Fibroblast of lung (primary cell): ENCODE results near the gene ELMO1. TPM values are rescaled to one million over a fixed set of nuclear protein-coding genes. Genes with fewer than 3 reads are reported as not detected.

Source experiments
- DNase-seq, 2 donors: peaks; one replicate each; pipeline versions ENCODE4 v3.0.0 to v3.0.0-alpha.2; 2010; ENCODE audit warnings: low read depth in 2 of 2
- H2AFZ ChIP-seq: 2 replicates; pipeline ENCODE4 v1.5.1; 2012; ENCODE audit warnings: low read length, control low read depth, inconsistent platforms
- H3K27ac ChIP-seq: 2 replicates; pipeline ENCODE4 v1.5.1; 2011; ENCODE audit warnings: low read length, control low read depth; ENCODE audit not compliant: insufficient read depth
- H3K27me3 ChIP-seq: 2 replicates; pipeline ENCODE4 v1.5.1; 2011; ENCODE audit warnings: mild to moderate bottlenecking, low read length; ENCODE audit not compliant: control insufficient read depth, insufficient read depth
- H3K36me3 ChIP-seq: 2 replicates; pipeline ENCODE4 v1.5.1; 2011; ENCODE audit warnings: low read length; ENCODE audit not compliant: control insufficient read depth, insufficient read depth
- H3K4me1 ChIP-seq: 2 replicates; pipeline ENCODE4 v1.5.1; 2011; ENCODE audit warnings: low read length; ENCODE audit not compliant: control insufficient read depth, insufficient read depth; ENCODE audit errors: extremely low read depth
- H3K4me2 ChIP-seq: 2 replicates; pipeline ENCODE4 v1.5.1; 2011; ENCODE audit warnings: low read length, control low read depth; ENCODE audit not compliant: insufficient read depth; ENCODE audit errors: extremely low read depth
- H3K4me3 ChIP-seq, 4 experiments: fragments of 200-600 bp in 1 of 4; sonication (generic) in 1 of 4; replicated peaks in 1 of 4; 2 replicates each; pipeline ENCODE4 v1.5.1; 2011 to 2016; ENCODE audit warnings: low read length in 4 of 4, low read depth in 3 of 4, mild to moderate bottlenecking in 3 of 4, control low read depth in 2 of 4, inconsistent platforms in 1 of 4, mixed read lengths in 1 of 4; ENCODE audit not compliant: insufficient read depth in 1 of 4; ENCODE audit errors: control extremely low read depth in 1 of 4
- H3K79me2 ChIP-seq: 2 replicates; pipeline ENCODE4 v1.5.1; 2012; ENCODE audit warnings: mild to moderate bottlenecking, low read length, inconsistent platforms; ENCODE audit not compliant: control insufficient read depth, insufficient read depth
- H3K9ac ChIP-seq: 2 replicates; pipeline ENCODE4 v1.5.1; 2011; ENCODE audit warnings: mild to moderate bottlenecking, low read length, control low read depth; ENCODE audit not compliant: insufficient read depth
- H3K9me3 ChIP-seq: 2 replicates; pipeline ENCODE4 v1.5.1; 2012; ENCODE audit warnings: low read depth, low read length; ENCODE audit not compliant: control insufficient read depth, insufficient read depth
- H4K20me1 ChIP-seq: 2 replicates; pipeline ENCODE4 v1.5.1; 2011; ENCODE audit warnings: low read length; ENCODE audit not compliant: control insufficient read depth, insufficient read depth; ENCODE audit errors: extremely low read depth
- CTCF ChIP-seq, 2 donors: IDR thresholded peaks in 1 of 2; conservative IDR thresholded peaks in 1 of 2; 1 replicate in 1 of 2; 2 replicates in 1 of 2; pipeline ENCODE4 v1.5.1; 2011 to 2012; ENCODE audit warnings: low read length in 2 of 2, control low read depth in 1 of 2, inconsistent platforms in 1 of 2, low read depth in 1 of 2, mild to moderate bottlenecking in 1 of 2
- EZH2 ChIP-seq: IDR thresholded peaks from 2 replicates; pipeline ENCODE4 v1.5.1; 2012; ENCODE audit warnings: low read length, control low read depth, mild to moderate bottlenecking; ENCODE audit errors: missing control alignments
- polyA plus RNA-seq, 2 donors: library from polyadenylated mRNA; depleted of rRNA in 1 of 2; stranded (reverse) in 1 of 2; unstranded in 1 of 2; fragments of >200 nt; gene quantifications; 2 replicates each; pipeline ENCODE4 v1.2.1, GENCODE V29; 2011 to 2012; ENCODE audit warnings: missing spikeins in 1 of 2
- total RNA-seq: library from RNA; depleted of rRNA; stranded (reverse); fragments of >200 nt; gene quantifications from 2 replicates; pipeline ENCODE4 v1.2.1, GENCODE V29; 2014

ELMO1 gene
- total and polyA plus RNA-seq, 2 donors (not counting 1 experiment from before 2014, with no cell fraction given), result 0.50 TPM; not detected in 1

GRCh38 chr7:36984710-36985312 lies 463.9 kb downstream of the ELMO1 start:
- Histone ChIP-seq H3K9ac (no peak overlapping the region), H3K4me2 (no peak overlapping the region), H3K36me3 (no peaks in the 10 kb centered on the region), H3K4me1 (no peaks in the 10 kb centered on the region), H3K27me3 (no peaks in the 10 kb centered on the region), H2AFZ (no peak overlapping the region), H4K20me1 (no peaks in the 10 kb centered on the region), H3K79me2 (no peaks in the 10 kb centered on the region), H3K9me3 (no peaks in the 10 kb centered on the region), H3K4me3 (no peak overlapping the region), H3K27ac (no peak overlapping the region)
- no peak for DNase-seq
- no peak for TF ChIP-seq EZH2
- TF ChIP-seq CTCF (conservative IDR thresholded peaks at IDR 0.05 in 1 of 2, IDR thresholded peaks at IDR 0.05 in 1 of 2; ENCODE audit: low read depth in 1 of 2, low read length in 2 of 2), result no peak

- H2AFZ ChIP-seq, result no peak overlapping the region
- no peaks in the 10 kb centered on the region for H3K4me1 ChIP-seq
- H3K9ac ChIP-seq, result no peak overlapping the region
- no peak overlapping the region for H3K27ac ChIP-seq
- H3K4me2 ChIP-seq, result no peak overlapping the region
- no peaks in the 10 kb centered on the region for H4K20me1 ChIP-seq
- H3K9me3 ChIP-seq, result no peaks in the 10 kb centered on the region
- H3K79me2 ChIP-seq, result no peaks in the 10 kb centered on the region
- no peaks in the 10 kb centered on the region for H3K27me3 ChIP-seq
- DNase-seq, result no peak
- no peak for TF ChIP-seq EZH2
- TF ChIP-seq CTCF (conservative IDR thresholded peaks at IDR 0.05 in 1 of 2, IDR thresholded peaks at IDR 0.05 in 1 of 2; ENCODE audit: low read depth in 1 of 2, low read length in 2 of 2), result no peak
- no peak overlapping the region for H3K4me3 ChIP-seq
- no peaks in the 10 kb centered on the region for H3K36me3 ChIP-seq
Measured at GRCh38 chr7:36984041-36984521, 464.6 kb downstream of the ELMO1 start.

- Histone ChIP-seq H3K4me3 (no peak overlapping the region), H3K79me2 (no peaks in the 10 kb centered on the region), H3K27me3 (no peaks in the 10 kb centered on the region), H3K36me3 (no peaks in the 10 kb centered on the region), H3K4me1 (no peaks in the 10 kb centered on the region), H3K27ac (no peak overlapping the region), H2AFZ (no peak overlapping the region), H4K20me1 (no peaks in the 10 kb centered on the region), H3K9ac (no peak overlapping the region), H3K9me3 (no peaks in the 10 kb centered on the region), H3K4me2 (no peak overlapping the region)
- no peak for DNase-seq
- TF ChIP-seq CTCF (conservative IDR thresholded peaks at IDR 0.05 in 1 of 2, IDR thresholded peaks at IDR 0.05 in 1 of 2; ENCODE audit: low read depth in 1 of 2, low read length in 2 of 2) (no peak), EZH2 (no peak)
Measured at GRCh38 chr7:36982766-36983165, 465.9 kb downstream of the ELMO1 start.
